T-cell (primary cell): ENCODE results near the gene BTG2. TPM values are rescaled to one million over a fixed set of nuclear protein-coding genes. Genes with fewer than 3 reads are reported as not detected.
"Not testable (repeated sequence)": the region's sequence is repeated elsewhere in the genome, so short reads cannot be mapped to it uniquely, and the experiment has no call there.

Experiments used
- ATAC-seq, 4 experiments: fragments of 200-7000 bp in 3 of 4; fragments of 150-1000 bp in 1 of 4; cut with Tn5 transposase; replicated peaks in 1 of 4; 1 replicate in 3 of 4; 2 replicates in 1 of 4; pipeline ENCODE4 v1.10.0; 2021; ENCODE audit warnings: moderate library complexity in 3 of 4, mild to moderate bottlenecking in 2 of 4, moderate number of reproducible peaks in 1 of 4
- CTCF ChIA-PET, 2 donors: fragments of 300-600 bp; sonication (Branson Sonifier 250); formaldehyde crosslinking; loops; one replicate each; lab custom pipeline; 2022; ENCODE audit warnings: antibody characterized with exemption in 2 of 2; lab: Charles Lee
- POLR2A ChIA-PET, 2 donors: fragments of 300-600 bp; sonication (Branson Sonifier 250); formaldehyde crosslinking; loops; one replicate each; lab custom pipeline; 2022; ENCODE audit warnings: antibody characterized with exemption in 2 of 2; lab: Charles Lee
- DNase-seq, 35 experiments: peaks; one replicate each; pipeline versions ENCODE4 v3.0.0 to v3.0.0-alpha.2; 2013 to 2023
- H3K27ac ChIP-seq: one replicate; pipeline ENCODE4 v1.5.1; 2013; ENCODE audit warnings: low read length
- H3K27me3 ChIP-seq, 2 experiments: replicated peaks in 1 of 2; 1 replicate in 1 of 2; 2 replicates in 1 of 2; pipeline versions ENCODE4 v1.6.1 to v1.7.0; 2013; ENCODE audit warnings: low read length in 1 of 2, mixed read lengths in 1 of 2; ENCODE audit not compliant: control insufficient read depth in 2 of 2, insufficient read depth in 2 of 2; ENCODE audit errors: extremely low read depth in 1 of 2
- H3K36me3 ChIP-seq, 2 donors: 1 replicate in 1 of 2; 2 replicates in 1 of 2; pipeline versions ENCODE4 v1.6.1 to v1.7.0; 2013; ENCODE audit warnings: low read length in 1 of 2; ENCODE audit not compliant: control insufficient read depth in 2 of 2, insufficient read depth in 1 of 2; ENCODE audit errors: extremely low read depth in 1 of 2
- H3K4me1 ChIP-seq, 2 experiments: 1 replicate in 1 of 2; 2 replicates in 1 of 2; pipeline versions ENCODE4 v1.6.1 to v1.7.0; 2013; ENCODE audit warnings: low read length in 2 of 2, mixed read lengths in 1 of 2; ENCODE audit not compliant: insufficient read depth in 2 of 2, control insufficient read depth in 1 of 2; ENCODE audit errors: extremely low read depth in 1 of 2
- H3K4me3 ChIP-seq, 2 donors: 1 replicate in 1 of 2; 2 replicates in 1 of 2; pipeline versions ENCODE4 v1.5.1 to v1.7.0; 2013; ENCODE audit warnings: mild to moderate bottlenecking in 2 of 2, low read length in 1 of 2, moderate library complexity in 1 of 2; ENCODE audit not compliant: control insufficient read depth in 1 of 2; ENCODE audit errors: extremely low read depth in 1 of 2
- H3K9me3 ChIP-seq: 2 replicates; pipeline ENCODE4 v1.7.0; 2013
- H3K27ac Mint-ChIP-seq, 2 donors: one replicate each; pipeline ENCODE4 v1.8.0; 2020 to 2021; ENCODE audit warnings: mild to moderate bottlenecking in 2 of 2, mixed read lengths in 2 of 2
- H3K27me3 Mint-ChIP-seq, 2 donors: one replicate each; pipeline ENCODE4 v1.8.0; 2021 to 2022; ENCODE audit warnings: mixed read lengths in 2 of 2
- H3K36me3 Mint-ChIP-seq: one replicate; pipeline ENCODE4 v1.8.0; 2021; ENCODE audit warnings: mixed read lengths
- H3K4me1 Mint-ChIP-seq, 3 donors: one replicate each; pipeline ENCODE4 v1.8.0; 2020 to 2022; ENCODE audit warnings: mixed read lengths in 3 of 3, mild to moderate bottlenecking in 1 of 3
- H3K4me3 Mint-ChIP-seq, 3 donors: one replicate each; pipeline ENCODE4 v1.8.0; 2020 to 2022; ENCODE audit warnings: mild to moderate bottlenecking in 3 of 3, mixed read lengths in 3 of 3, moderate library complexity in 3 of 3
- H3K9me3 Mint-ChIP-seq, 3 donors: one replicate each; pipeline ENCODE4 v1.8.0; 2020 to 2022; ENCODE audit warnings: mixed read lengths in 3 of 3
- WGBS: methylation state at CpG from one replicate; pipeline ENCODE4 v1.1.5; 2013; ENCODE audit warnings: missing lambda C conversion rate; ENCODE audit not compliant: insufficient coverage; 5-methylcytosine and 5-hydroxymethylcytosine counted together
- total RNA-seq, 35 experiments: library from RNA in 6 of 35; stranded (reverse) in 6 of 35; fragments of 120-200 nt in 1 of 35; gene quantifications; one replicate each; pipeline versions ENCODE4 v1.2.1 to v1.2.4 and lab custom pipeline; 2013 to 2026

Gene BTG2
- total RNA-seq, 5 donors from 2014 or later (not counting 1 experiment from before 2014, with no cell fraction given) = 172 to 655 (median 186) TPM

DNA sequence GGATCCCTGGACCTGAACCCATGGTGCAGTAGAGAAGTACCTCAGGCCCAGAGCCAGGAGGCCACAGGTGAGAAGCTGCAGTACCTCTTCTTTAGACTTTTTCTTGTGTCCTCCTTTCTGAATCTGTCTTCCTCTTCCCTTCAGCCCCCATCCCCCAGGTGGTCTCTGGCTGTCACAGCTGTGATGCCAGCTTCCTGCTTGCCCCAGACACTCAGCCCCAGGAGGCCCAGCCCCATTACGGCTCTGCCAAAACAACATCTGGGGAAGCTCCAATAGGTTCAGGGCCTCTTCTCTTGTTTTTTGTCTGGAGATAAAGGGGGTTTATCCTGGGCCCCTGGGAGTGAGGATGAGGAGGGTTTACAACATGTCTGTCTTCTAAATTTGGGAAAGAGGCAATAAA, 9.5 kb upstream of the BTG2 start:
- DNase-seq (peak in 5 of 35 experiments; percentile 31 to 48 (median 39)), ATAC-seq (peak in 3 of 4 experiments; percentile 44 to 58 (median 46))
- ChIA-PET POLR2A (interaction anchor here (0.6 to 12.3 kb wide), 4 partner anchors 9 to 17 kb away, joined by 7 to 271 read pairs (median 13); partner anchors contain the start of gene BTG2 (in 2 of the 2)), CTCF (interaction anchor here in 1 of 2 donors (0.6 to 0.9 kb wide), 2 partner anchors 23 to 1401 kb away, joined by 5 read pairs; no protein-coding TSS in a partner anchor)
- peak overlapping the region in 1 of 2 donors; percentile 59 for H3K27ac Mint-ChIP-seq
- Histone ChIP-seq H3K27ac (no peak overlapping the region), H3K4me1 (peaks cover 10 to 17% of the 10 kb centered on the region in 2 experiments), H3K9me3 (no peaks in the 10 kb centered on the region), H3K4me3 (no peak overlapping the region), H3K36me3 (no peaks in the 10 kb centered on the region), H3K27me3 (no peaks in the 10 kb centered on the region)
- peaks cover 67 to 74% (median 73%) of the 10 kb centered on the region in 3 donors for H3K4me1 Mint-ChIP-seq
- no peak overlapping the region for H3K4me3 Mint-ChIP-seq
- no CpG with 5 or more reads among the region's 1 CpG for WGBS
- H3K36me3 Mint-ChIP-seq = no peaks in the 10 kb centered on the region
- no peaks in the 10 kb centered on the region for H3K27me3 Mint-ChIP-seq
- H3K9me3 Mint-ChIP-seq = no peaks in the 10 kb centered on the region

- 97% methylated on average over 5 of the region's 7 CpGs for WGBS
- Histone ChIP-seq H3K27ac (no peak overlapping the region), H3K9me3 (no peaks in the 10 kb centered on the region), H3K36me3 (no peaks in the 10 kb centered on the region), H3K27me3 (no peaks in the 10 kb centered on the region), H3K4me1 (peaks cover 9% of the 10 kb centered on the region in 2 experiments), H3K4me3 (no peak overlapping the region)
- H3K4me3 Mint-ChIP-seq = peak overlapping the region in 1 of 3 donors; percentile 22
- peak overlapping the region in 1 of 2 donors; percentile 81 for H3K27ac Mint-ChIP-seq
- no peaks in the 10 kb centered on the region for H3K27me3 Mint-ChIP-seq
- ChIA-PET CTCF (no interaction called here), POLR2A (interaction anchor here in 1 of 2 donors (2.2 kb wide), 1 partner anchor 11 kb away, joined by 12 read pairs; no protein-coding TSS in a partner anchor)
- ATAC-seq (no peak), DNase-seq (no peak)
- H3K4me1 Mint-ChIP-seq = peaks cover 59 to 73% (median 67%) of the 10 kb centered on the region in 3 donors
- no peaks in the 10 kb centered on the region for H3K36me3 Mint-ChIP-seq
- no peaks in the 10 kb centered on the region for H3K9me3 Mint-ChIP-seq
These were observed 8.8 kb upstream of the BTG2 start for GRCh38 chr1:203296460-203297073.

DNA sequence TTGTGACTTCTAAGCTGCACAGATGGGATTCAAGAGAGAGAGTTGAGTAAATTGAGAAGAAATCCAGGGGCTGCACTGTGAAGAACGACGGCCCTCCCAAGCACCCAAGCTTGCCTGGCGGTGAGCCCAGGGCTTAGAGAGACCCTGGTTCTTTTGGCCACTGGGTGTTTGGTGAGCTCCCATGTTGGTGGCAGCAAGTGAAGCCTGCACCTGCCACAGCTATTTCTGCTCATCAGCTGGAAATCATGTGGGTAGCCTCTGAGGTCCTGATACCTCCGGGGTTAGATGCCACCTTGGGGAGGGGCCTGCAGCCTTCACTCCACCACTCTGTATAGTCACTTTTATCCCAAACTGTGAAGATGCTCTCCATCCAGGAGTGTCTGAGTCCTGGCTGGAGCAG, 6.2 kb upstream of the BTG2 start:
- H3K4me1 ChIP-seq = peaks cover 14 to 17% of the 10 kb centered on the region in 2 experiments
- H3K27me3 ChIP-seq = no peaks in the 10 kb centered on the region
- CTCF ChIA-PET = interaction anchor here in 1 of 2 donors (0.8 to 1.2 kb wide), 4 partner anchors 12 to 43 kb away, joined by 3 to 5 read pairs (median 4); no protein-coding TSS in a partner anchor
- Mint-ChIP-seq H3K4me1 (peaks cover 55 to 76% (median 65%) of the 10 kb centered on the region in 3 donors), H3K27me3 (no peaks in the 10 kb centered on the region), H3K27ac (peak overlapping the region; percentile 24 to 53), H3K4me3 (no peak overlapping the region), H3K9me3 (no peaks in the 10 kb centered on the region), H3K36me3 (no peaks in the 10 kb centered on the region)
- peak in 1 of 35 experiments; percentile 28 for DNase-seq
- POLR2A ChIA-PET = no interaction called here
- peak in 2 of 4 experiments; percentile 40 to 57 for ATAC-seq
- H3K36me3 ChIP-seq = no peaks in the 10 kb centered on the region
- no peak overlapping the region for H3K4me3 ChIP-seq
- no peak overlapping the region for H3K27ac ChIP-seq
- 55% methylated on average over 4 of the region's 4 CpGs for WGBS
- no peaks in the 10 kb centered on the region for H3K9me3 ChIP-seq

DNA sequence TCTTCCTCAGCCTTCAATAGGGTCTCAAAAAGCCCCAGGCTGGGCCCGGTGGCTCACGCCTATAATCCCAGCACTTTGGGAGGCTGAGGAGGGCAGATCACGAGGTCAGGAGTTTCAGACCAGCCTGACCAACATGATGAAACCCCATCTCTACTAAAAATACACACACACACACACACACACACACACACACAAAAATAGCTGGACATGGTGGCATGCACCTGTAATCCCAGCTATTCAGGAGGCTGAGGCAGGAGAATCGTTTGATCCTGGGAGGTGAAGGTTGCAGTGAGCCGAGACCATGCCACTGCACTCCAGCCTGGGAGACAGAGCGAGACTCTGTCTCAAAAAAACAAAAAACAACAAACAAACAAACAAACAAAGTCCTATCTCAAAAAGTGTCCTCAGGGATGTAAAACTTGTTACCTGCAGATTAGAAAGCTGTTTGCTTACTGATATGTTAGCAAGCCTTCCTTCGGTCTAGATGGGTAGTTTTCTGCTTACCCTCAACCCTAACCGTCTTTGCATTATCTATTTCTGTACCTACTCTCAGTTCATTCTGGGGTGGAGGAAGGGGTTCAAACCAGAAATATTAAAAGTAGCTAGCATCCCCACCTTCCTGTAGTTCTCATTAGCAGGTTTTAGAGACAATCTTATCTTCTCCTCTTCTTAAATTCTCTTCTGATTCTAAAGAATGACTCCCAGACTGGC, 5.4 kb upstream of the BTG2 start:
- H3K27ac ChIP-seq, H3K9me3 ChIP-seq, H3K36me3 ChIP-seq, H3K9me3 Mint-ChIP-seq, H3K27me3 Mint-ChIP-seq, H3K36me3 Mint-ChIP-seq, DNase-seq, H3K4me3 ChIP-seq, H3K4me3 Mint-ChIP-seq, ATAC-seq, H3K27me3 ChIP-seq: not testable (repeated sequence)
- Mint-ChIP-seq H3K27ac (peak overlapping the region; percentile 24 to 53), H3K4me1 (peaks cover 62 to 80% (median 66%) of the 10 kb centered on the region in 3 donors)
- H3K4me1 ChIP-seq = peaks cover 21 to 23% of the 10 kb centered on the region in 2 experiments
- ChIA-PET CTCF (interaction anchor here in 1 of 2 donors (0.6 to 1.2 kb wide), 5 partner anchors 13 to 37 kb away, joined by 3 to 5 read pairs (median 4); no protein-coding TSS in a partner anchor), POLR2A (interaction anchor here (0.6 to 1.5 kb wide), 4 partner anchors 9 to 23 kb away, joined by 3 to 4 read pairs (median 3); no protein-coding TSS in a partner anchor)
- WGBS = no CpG with 5 or more reads among the region's 8 CpGs

GRCh38 chr1:203300441-203301330, 4.6 kb upstream of the BTG2 start:
- Mint-ChIP-seq H3K4me3 (no peak overlapping the region), H3K27me3 (no peaks in the 10 kb centered on the region), H3K36me3 (no peaks in the 10 kb centered on the region), H3K27ac (peak overlapping the region; percentile 16 to 53), H3K4me1 (peaks cover 55 to 74% (median 59%) of the 10 kb centered on the region in 3 donors), H3K9me3 (no peaks in the 10 kb centered on the region)
- CTCF ChIA-PET = interaction anchor here (0.6 to 0.9 kb wide), 3 partner anchors 23 to 27 kb away, joined by 3 to 4 read pairs (median 3); no protein-coding TSS in a partner anchor
- DNase-seq = no peak
- WGBS = 69% methylated on average over 9 of the region's 11 CpGs
- Histone ChIP-seq H3K27ac (no peak overlapping the region), H3K4me1 (peaks cover 18 to 23% of the 10 kb centered on the region in 2 experiments), H3K9me3 (no peaks in the 10 kb centered on the region), H3K36me3 (no peaks in the 10 kb centered on the region), H3K27me3 (no peaks in the 10 kb centered on the region), H3K4me3 (no peak overlapping the region)
- ATAC-seq = no peak
- POLR2A ChIA-PET = interaction anchor here (0.6 to 1.5 kb wide), 4 partner anchors 9 to 23 kb away, joined by 3 to 4 read pairs (median 3); no protein-coding TSS in a partner anchor
